CD4-positive, alpha-beta T cell treated with Interleukin-4 for 4 hours (primary cell): ENCODE data around the gene HSPG2.

Experiments used
- DNase-seq: peaks from one replicate; pipeline ENCODE4 v3.0.0-alpha.2; 2020

HSPG2 gene

GRCh38 chr1:21896652-21897532 is 40.2 kb downstream of the HSPG2 start:
- DNase-seq, result no peak

- DNase-seq, result no peak
Measured at GRCh38 chr1:21896026-21896425, 41.1 kb downstream of the HSPG2 start.

- no peak for DNase-seq
Measured at GRCh38 chr1:21894034-21894881, 42.9 kb downstream of the HSPG2 start.

GRCh38 chr1:21893046-21893805 is 43.9 kb downstream of the HSPG2 start:
- DNase-seq, result no peak

GRCh38 chr1:21891621-21892479 is 45.3 kb downstream of the HSPG2 start:
- DNase-seq, result no peak

- no peak for DNase-seq
Measured at GRCh38 chr1:21891081-21891480, 46.0 kb downstream of the HSPG2 start.

- DNase-seq, result no peak
Measured at GRCh38 chr1:21888500-21888899, 48.6 kb downstream of the HSPG2 start.

- no peak for DNase-seq
Measured at GRCh38 chr1:21887796-21888195, 49.3 kb downstream of the HSPG2 start.

GRCh38 chr1:21887216-21887736 is 49.8 kb downstream of the HSPG2 start:
- no peak for DNase-seq

- no peak for DNase-seq
Measured at GRCh38 chr1:21886486-21887215, 50.5 kb downstream of the HSPG2 start.

- no peak for DNase-seq
Measured at GRCh38 chr1:21885236-21886037, 51.7 kb downstream of the HSPG2 start.

- no peak for DNase-seq
Measured at GRCh38 chr1:21884456-21885235, 52.5 kb downstream of the HSPG2 start.

- no peak for DNase-seq
Measured at GRCh38 chr1:21882721-21883415, 54.2 kb downstream of the HSPG2 start.

- no peak for DNase-seq
Measured at GRCh38 chr1:21881250-21881649, 55.9 kb downstream of the HSPG2 start.

GRCh38 chr1:21880619-21880970 is 56.5 kb downstream of the HSPG2 start:
- no peak for DNase-seq

GRCh38 chr1:21879928-21880618 is 57.0 kb downstream of the HSPG2 start:
- DNase-seq, result no peak

GRCh38 chr1:21878840-21879478 is 58.2 kb downstream of the HSPG2 start:
- DNase-seq, result no peak
